Stromal cell of bone marrow (primary cell): ENCODE data around the gene ZEB1.

Experiments used
- DNase-seq: peaks from one replicate; pipeline ENCODE4 v3.0.0-alpha.2; 2012; ENCODE audit warnings: low read depth

ZEB1 gene

DNA sequence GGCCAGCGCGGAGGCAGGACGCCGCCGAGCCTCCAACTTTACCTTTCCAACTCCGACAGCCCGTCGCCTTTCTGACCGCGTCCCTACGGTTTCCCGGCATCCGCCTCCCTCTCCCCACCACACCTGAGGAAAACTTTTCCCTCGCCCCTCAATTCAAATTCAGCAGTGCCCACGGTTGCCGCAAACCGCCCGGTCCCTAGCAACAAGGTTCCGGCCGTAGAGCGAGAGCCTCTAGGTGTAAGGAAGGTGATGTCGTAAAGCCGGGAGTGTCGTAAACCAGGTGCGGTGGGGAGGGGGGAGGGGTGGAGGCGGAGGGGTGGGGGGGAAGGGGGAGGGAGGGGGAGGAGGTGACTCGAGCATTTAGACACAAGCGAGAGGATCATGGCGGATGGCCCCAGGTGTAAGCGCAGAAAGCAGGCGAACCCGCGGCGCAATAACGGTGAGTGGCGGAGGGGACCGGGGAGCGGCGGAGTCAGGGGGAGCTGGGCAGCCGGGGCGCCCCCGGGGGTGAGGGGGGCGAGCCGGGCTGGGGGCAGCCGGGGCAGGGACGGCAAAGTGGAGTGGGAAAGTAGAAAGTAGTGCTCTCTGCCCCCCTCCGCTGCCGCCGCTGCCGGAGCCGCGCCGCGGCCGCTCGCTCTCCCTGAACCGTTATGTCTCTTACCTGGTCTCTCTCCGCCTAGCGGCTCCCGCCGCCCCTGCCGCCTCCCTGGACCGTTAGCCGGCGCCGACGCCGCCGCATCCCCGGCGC, at the start of gene ZEB1:
Gene ZEB1 (plus strand): TSS at position 363 of the 748 bp plus-strand sequence. CDS start 19 bp downstream, at position 382.
- DNase-seq, result peak; percentile 70

DNA sequence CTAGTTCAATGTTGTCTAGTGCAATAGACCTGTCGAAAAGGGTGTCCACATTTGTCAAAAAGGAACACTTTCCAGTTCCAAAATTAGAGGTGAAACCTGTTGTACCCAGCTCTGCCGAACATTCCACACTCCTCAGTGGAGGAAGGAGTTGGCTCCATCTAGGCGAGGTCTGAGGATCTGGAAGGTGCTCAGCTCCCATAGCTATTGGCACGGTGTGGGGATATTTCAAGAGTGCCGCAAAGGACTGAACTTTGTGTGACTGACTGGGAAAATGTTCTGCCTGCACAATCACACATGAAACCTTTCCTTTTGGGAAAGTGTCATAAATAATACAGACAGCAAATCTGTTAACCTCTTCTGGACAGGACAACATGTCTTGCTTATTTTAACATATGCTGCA, 48.1 kb upstream of the ZEB1 start:
- DNase-seq, result no peak

DNA sequence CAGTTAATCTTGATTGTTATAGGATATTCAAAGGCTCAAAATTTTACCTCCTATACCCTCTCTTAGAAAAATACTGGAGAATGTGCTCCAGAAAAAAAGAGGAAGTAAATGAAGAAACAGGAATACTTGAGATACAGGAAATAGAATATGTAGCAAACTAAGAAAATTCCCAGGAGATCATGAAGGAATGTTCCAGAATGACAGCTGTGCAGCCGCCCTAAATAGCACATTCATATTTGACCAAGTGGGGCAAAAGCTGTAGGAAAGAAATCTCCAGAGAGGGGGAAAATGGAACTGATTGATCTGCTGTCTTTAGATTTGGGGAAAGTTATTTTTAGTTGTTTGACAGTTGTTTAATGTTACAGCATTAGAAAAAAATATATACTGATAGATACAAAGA, 46.2 kb upstream of the ZEB1 start:
- DNase-seq, result no peak

DNA sequence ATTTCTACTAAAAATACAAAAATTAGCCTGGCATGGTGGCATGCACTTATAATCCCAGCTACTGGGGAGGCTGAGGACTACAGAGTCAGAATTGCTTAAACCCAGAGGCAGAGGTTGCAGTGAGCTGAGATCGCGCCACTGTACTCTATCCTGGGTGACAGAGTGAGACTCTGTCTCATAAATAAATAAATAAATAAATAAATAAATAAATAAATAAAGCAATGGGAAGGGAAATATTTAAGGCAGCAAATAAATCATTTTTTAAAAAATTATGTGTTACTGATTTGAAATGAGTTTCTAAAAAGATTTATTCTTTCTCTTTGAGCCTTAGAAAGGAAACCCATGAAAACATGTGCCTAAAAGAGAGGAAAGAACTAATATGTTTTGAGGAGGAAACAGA, 45.2 kb upstream of the ZEB1 start:
- DNase-seq, result no peak

DNA sequence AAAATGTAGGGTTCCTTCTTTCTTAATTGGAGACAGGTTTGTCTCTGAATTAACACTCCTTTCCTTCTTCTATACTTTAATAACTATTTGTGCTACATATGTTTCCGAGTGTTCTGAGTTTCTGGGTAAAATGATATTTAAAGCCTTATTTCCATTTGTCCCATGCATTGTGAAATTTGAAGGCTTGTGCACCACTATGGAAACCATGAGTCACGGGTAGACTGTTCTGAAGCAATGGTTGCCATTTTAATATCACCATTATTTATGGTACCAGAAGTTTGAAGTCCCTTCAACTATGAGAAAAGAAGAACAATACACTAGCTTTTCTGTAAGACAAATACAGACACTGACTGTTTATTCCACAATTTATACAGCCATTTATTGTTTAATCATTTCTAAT, 44.7 kb upstream of the ZEB1 start:
- peak; percentile 25 for DNase-seq

DNA sequence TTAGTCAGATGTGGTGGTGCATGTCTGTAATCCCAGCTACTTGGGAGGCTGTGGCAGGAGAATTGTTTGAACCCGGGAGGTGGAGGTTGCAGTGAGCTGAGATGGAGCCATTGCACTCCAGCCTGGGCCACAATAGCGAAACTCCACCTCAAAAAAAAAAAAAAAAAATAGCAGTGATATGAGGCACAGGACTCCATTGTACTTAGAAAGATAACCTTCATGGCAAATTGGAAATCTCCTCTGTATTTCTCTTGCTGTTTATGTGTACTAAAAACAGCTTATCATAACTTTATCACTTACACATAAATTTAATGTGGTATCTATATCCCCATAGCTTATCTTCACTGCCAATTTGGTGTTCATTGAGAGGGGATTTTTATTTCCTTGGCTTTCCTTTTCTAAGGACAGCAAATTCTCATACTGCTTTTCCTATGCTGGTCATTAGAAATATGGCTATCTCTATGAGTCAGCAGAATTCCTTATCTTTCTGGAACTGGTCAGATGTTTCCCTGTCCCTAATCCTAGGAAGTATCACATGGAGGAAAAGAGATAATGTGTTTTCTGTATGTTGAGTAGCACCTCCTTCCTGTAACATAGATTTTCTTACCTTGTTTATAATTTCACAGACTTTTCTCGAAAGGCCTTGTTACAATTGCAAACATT, 40.6 kb upstream of the ZEB1 start:
- DNase-seq, result no peak

DNA sequence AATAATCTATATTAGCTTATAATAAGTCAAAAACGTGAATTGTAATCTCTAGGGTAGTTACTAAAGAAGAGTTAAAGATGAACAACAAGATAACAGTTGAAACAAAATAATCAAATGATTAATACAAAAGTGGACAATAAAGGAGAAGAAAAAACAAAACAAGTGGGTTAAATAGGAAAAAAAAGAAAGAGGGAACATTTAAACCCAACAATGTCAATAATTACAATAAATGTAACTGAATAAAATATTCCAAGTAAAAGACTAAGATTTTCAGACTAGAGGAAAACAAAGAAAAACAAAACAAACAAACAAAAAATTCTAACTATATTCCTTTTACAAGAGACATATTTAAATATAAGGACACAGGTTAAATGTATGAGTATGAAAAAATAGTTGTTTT, 38.0 kb upstream of the ZEB1 start:
- no peak for DNase-seq

DNA sequence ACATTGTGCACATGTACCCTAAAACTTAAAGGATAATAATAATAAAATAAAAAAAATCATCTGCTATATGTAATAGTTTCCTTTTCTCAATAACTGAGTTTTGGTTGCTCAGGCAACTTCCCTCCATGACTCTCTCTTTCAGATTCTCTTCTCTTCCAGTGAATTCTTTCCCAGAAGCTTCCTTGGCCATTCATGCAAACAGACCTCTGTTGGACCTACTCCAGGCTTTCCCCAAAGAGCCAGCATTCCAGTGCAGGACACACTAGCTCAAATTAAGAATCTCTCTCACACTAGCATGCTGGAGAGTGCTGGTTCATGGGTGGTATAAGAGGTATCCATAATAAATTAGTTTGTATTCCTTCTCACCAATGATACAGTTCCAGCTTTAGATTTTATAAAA, 31.0 kb upstream of the ZEB1 start:
- DNase-seq, result no peak

DNA sequence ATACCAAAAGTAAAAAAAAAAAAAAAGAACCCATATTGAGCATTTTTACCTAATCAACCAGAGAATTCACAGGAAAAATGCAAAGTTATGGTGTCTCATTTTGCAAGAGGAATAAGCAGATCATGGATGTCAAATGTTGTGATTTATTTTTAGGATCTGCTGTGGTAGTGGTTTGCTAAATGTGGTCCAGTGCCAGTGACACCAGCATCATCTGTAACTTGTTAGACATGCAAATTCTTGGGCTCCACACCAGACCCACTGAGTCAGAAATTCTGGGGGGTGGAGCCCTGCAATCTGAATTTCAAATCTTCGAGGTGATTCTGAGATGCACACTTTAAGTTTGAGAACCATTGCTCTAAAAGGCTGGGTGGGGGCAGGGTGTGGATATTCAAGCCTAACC, 30.1 kb upstream of the ZEB1 start:
- peak; percentile 33 for DNase-seq

DNA sequence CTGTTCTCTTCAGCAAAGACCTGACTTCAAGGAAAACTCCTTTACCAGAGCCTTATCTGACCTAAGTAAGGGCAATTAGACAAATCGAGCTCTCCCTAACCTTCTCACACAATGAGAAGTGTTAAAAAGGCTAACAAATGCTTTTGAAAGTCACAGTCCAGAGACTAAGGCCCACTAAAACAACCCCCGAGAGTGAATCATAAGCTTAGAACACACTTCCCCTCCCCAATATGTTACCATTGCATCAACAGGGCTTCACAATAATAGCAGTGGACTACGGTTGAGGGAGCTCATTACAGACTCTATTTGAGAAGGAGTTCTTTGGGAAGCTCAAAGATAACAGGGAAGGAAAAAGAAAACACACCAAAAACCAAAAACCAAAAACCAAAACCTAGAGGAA, 28.6 kb upstream of the ZEB1 start:
- no peak for DNase-seq

DNA sequence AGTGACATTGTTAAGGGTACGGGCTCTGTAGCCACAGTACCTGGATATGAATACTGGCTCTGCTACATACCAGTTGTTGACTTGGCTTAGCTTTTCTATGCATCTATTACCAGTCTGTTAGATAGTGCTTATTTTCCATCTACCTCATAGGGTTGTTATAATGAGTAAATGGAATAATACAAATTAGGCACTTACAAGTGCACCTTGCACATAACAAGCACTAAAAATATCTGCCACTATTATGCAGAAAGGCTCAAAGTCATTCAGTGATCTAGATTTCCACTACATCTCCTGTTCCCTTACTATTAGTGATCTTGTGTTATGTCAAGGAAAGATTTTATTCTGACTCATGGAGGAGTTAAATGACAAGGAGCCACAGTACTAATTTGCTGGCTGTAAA, 27.9 kb upstream of the ZEB1 start:
- DNase-seq, result no peak

DNA sequence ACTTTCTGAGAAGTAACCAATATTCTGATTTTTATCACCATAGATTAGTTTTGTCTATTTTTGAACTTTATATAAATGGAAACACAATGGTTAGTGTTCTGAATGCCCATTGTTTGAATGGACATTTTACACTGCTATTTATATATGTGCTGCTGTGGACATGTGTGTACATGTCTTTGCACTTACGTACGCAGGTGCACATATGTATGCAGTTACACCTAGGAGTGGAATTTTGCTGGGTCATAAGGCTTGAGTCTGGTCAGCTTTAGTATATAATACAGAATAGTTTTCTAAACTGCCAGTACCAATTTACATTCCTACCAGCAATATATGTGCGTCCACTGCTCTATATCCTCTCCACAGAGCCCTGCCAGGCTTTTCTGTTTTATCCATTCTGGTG, 24.5 kb upstream of the ZEB1 start:
- no peak for DNase-seq

DNA sequence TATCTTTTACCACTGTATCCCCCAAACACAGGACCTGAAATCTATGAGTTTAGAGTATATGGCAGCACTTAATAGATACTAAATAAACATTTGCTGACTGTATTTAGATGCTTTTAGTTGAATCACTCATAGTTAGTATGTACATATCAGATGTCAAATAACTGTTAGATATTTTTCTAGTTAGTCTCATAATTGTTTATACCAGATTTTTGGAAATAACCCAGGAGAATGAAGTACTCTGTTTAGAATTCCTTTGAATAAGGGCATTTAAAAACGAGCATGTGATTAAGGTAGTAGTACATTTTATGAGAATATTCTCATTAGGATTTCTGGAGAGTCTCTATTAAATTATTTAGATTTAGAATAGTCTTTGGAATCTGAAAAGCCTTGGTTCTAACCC, 22.3 kb upstream of the ZEB1 start:
- DNase-seq, result no peak

DNA sequence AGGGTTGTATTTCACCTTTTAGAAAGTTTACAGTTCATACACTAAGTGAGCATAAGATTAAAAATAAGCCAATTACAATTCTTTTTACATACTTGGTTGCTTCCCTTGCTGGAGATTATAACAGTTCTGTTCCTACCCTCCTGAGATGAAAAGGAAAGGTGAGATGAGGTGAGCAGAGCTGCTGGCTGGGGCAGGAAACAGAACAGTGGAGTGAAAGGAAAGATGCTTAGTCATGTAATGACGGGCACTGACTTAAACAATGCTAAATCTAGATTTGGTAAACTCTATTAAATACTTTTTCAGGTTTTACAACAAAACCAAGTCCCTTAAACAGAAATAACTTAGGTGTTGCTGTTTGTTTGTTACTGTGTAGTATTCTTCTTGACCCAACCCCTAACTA, 19.9 kb upstream of the ZEB1 start:
- DNase-seq, result no peak

DNA sequence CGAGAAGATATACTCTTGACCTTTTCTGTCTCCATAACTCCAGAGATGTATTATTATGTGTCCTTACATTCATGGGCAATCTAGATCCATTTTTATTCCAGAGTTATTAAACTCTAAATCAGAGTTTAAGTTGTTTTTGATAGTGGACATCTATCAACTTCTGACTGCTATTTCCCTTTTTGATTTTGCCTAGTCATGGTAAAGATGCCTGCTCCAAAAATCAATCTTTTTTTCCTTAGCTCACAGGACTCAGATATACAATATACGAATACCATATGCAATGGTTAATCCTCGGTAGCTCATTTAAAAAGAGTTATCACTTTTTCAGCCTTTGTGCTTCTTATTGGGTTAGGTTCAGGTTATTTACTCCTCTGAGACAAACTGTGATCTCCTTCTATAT, 15.8 kb upstream of the ZEB1 start:
- DNase-seq, result no peak

DNA sequence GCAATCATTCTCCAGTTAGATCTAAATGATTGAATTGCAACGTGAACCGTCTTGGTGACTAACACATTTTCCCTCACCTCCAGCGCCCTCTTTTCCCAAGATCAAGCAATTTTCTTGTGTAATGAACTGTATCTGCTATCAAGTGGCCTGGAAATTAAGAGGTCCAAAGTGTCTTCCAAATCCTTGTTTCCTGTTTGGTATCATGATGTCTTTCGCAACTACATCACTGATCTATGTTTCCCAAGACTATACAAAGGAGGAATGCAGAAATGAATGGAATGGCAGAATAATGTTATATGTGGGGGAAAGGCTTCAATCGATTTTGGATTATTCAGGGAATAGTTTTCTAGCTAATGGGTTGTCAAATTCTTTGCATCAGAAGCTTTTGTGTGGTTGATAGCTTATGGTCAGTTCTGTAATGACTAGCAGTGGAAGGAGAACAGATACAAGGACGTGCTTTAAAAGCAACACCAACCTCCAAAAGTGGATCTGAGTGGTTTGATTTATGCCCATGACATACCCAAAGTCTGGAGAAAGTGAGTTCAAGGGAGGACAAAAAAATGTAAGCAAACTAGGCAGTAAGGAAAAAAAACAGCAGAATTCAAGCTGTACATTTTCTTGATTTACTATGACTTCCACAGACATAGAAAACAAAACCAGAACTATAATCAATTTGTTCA, 14.6 kb upstream of the ZEB1 start:
- no peak for DNase-seq

DNA sequence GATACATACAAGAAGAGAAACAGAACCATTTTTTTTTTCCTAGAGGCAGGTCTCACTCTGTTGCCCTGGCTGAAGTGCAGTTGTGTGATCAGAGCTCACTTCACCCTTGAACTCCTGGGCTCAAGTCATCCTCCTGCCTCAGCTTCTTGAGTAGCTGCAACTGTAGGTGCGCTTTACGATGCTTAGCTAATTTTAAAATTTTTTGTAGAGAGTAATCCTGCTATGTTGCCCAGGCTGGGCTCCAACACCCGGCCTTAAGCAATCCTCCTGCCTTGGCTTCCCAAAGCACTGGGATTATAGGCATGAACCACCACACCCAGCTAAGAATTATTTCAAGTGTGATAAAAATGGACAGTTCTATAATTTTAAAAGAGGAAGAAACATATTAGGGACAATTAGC, 5.6 kb upstream of the ZEB1 start:
- DNase-seq, result no peak

DNA sequence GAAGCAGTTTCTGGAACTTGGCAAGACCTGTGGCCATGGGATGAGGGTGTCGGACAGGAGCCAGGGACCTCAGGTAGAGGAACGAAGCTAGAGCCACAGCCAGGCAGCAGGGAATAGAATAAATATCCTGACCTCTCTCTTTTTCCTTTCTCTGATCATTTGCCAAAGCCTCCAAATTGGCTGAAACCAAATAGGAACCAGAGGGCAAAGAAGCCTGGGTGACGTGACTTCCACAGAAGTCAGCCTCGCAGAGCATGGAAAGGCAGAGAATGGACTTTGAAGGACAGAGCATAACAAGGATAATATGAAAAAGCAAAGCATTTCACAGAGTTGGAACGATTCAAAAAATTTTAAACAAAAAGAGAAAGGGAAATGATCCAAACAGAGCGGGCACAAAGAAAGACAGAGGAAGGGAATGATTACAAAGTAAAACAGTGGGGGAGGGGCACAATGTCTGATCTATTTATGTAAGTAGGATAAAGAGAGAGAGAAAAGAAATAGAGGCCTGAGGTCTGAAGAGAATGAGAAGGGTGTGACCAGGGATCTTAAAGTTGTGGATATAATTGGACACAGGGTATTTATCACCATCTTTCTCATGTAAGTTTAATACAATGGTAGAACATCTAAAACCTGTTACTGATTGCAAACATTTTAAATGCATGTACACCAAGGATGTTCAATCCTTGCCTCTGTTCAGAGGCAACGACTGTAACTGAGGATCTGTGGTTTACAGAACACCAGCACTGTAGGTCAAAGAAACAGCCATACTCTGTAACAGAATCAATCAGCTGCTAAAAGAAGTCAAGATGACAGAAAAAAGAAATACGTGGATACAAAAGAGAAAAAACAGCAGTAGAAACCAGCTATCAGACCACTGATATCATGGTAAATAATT, 4.5 kb upstream of the ZEB1 start:
- DNase-seq, result no peak

DNA sequence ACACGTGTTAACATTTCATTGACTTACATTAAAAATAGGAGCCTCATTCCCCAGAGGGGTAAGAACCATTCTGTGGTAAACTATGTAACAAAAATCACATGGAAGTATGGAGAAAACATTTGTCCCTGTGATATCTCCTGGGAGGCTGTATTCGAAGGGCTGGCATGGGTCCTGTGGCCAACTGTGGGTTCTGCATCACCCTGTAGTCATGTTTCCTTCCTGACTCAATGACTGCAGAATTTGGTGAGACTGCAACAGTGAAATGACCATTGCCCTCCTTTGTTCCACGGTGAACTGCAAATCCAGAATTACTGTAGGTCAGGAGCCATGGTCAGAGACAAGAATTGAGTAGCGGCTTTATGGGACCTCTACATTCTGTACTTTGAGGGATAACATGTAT, 3.6 kb upstream of the ZEB1 start:
- peak; percentile 74 for DNase-seq

DNA sequence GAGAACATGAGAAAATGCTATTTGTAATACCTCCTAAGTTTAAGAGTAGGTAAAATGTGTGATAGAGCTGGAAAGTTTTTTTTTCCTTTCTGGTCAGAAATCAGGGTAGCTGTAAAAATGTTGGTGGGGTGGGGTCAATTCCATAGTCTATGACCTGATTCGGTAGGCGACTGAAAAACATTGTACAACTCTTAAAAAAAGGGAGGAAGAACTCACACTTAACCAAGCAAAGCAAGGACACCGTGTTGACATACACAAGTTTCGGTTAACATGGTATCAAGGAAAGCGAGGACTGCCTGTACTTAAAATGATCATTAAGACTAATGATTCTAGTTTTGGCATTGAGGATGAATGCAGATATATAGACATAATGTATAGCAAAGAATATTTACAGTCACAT, 1.8 kb upstream of the ZEB1 start:
- DNase-seq, result no peak

DNA sequence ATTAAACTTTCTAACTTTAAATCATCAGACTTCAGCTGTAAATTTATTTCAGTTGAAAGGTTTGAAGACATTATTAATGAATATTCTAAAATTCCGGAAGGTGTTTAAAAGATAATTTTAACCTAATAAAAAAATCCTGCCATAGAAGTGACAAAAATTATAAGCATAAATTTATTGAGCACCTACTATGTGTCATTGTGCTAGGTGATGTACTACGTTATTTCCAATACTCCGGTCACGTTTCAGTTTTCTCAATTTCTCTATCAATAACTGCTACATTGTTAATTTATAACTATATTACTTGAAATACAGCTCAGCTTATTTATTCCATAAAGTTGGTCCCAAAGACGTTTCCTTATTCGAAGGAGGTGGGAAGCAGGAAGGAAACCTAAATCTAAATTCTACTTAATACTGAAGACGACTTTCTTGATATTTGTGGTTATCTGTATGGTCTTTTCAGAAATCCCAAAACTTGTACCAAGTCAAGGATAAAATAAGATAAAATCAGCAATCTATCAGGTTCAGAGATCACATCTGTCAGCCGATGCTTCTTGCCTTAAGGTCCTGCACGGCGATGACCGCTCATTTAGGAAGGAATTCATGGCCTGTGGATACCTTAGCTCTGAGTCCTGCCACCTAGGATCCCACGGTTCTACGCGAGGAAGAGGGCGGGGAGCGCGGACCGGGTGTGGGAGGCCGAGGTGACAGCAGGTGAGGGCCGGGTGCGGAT, 1.2 kb upstream of the ZEB1 start:
- no peak for DNase-seq

DNA sequence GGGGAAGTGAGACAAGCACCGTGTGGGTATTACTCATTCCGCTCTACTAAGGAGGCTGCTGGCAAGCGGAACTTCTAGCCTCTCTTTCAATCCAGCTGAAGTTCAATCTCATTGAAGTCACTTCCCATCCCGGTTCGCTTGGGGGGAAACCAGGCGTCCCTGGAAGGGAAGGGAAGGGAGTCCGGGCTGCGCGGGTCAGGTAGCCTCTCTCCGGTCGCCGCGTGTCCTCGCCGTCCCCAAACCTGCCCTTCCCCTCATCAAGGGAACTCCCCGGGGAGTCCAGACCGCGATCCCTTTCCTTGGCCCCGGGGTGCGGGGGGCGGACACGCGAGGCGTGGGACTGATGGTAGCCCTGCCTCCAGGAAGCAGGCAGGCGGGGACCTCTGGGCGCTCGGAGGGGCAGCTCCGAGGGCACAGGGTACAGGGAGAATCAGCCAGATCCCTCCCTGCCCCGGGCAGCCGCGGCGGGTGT, 598 bp upstream of the ZEB1 start:
- DNase-seq, result peak; percentile 60
